NCI-H2107 (cell line): ENCODE results near the gene SIRPG.
"Not testable (repeated sequence)": the region's sequence is repeated elsewhere in the genome, so short reads cannot be mapped to it uniquely, and the experiment has no call there.

Experiments used
- DNase-seq: peaks from one replicate; lab custom pipeline; 2025; lab: John Stamatoyannopoulos, UW

The SIRPG gene

GRCh38 chr20:1657556-1658334 lies at the start of gene SIRPG:
TSS of gene SIRPG (minus strand) at chr20:1657779. CDS start at chr20:1657714, 65 bp downstream.
- no peak for DNase-seq

GRCh38 chr20:1706887-1707286 lies 49.3 kb upstream of the SIRPG start:
- not testable (repeated sequence) for DNase-seq

GRCh38 chr20:1706079-1706478 lies 48.5 kb upstream of the SIRPG start:
- no peak for DNase-seq

GRCh38 chr20:1702855-1703254 lies 45.3 kb upstream of the SIRPG start:
- no peak for DNase-seq

GRCh38 chr20:1702328-1702727 lies 44.7 kb upstream of the SIRPG start:
- no peak for DNase-seq

- no peak for DNase-seq
These were observed 43.4 kb upstream of the SIRPG start for GRCh38 chr20:1700990-1701389.

GRCh38 chr20:1697592-1697991 lies 40.0 kb upstream of the SIRPG start:
- no peak for DNase-seq

- no peak for DNase-seq
These were observed 39.1 kb upstream of the SIRPG start for GRCh38 chr20:1696521-1697209.

- no peak for DNase-seq
These were observed 37.1 kb upstream of the SIRPG start for GRCh38 chr20:1694672-1695071.

GRCh38 chr20:1693427-1693826 lies 35.8 kb upstream of the SIRPG start:
- no peak for DNase-seq

- no peak for DNase-seq
These were observed 32.1 kb upstream of the SIRPG start for GRCh38 chr20:1689721-1690120.

- DNase-seq: no peak
These were observed 31.4 kb upstream of the SIRPG start for GRCh38 chr20:1688886-1689538.

- no peak for DNase-seq
These were observed 29.5 kb upstream of the SIRPG start for GRCh38 chr20:1687053-1687452.

- DNase-seq: no peak
These were observed 28.7 kb upstream of the SIRPG start for GRCh38 chr20:1686151-1686748.

GRCh38 chr20:1685304-1686052 lies 27.9 kb upstream of the SIRPG start:
- no peak for DNase-seq

GRCh38 chr20:1684872-1685271 lies 27.3 kb upstream of the SIRPG start:
- DNase-seq: no peak

GRCh38 chr20:1676650-1677049 lies 19.1 kb upstream of the SIRPG start:
- DNase-seq: no peak

- DNase-seq: no peak
These were observed 17.6 kb upstream of the SIRPG start for GRCh38 chr20:1674990-1675780.

- no peak for DNase-seq
These were observed 16.8 kb upstream of the SIRPG start for GRCh38 chr20:1674361-1674760.

- no peak for DNase-seq
These were observed 15.8 kb upstream of the SIRPG start for GRCh38 chr20:1673424-1673823.

GRCh38 chr20:1672728-1673127 lies 15.1 kb upstream of the SIRPG start:
- no peak for DNase-seq
